NT2/D1 (cell line): ENCODE data around the gene EPHA4.

Source experiments
- YY1 ChIP-seq: IDR thresholded peaks from 2 replicates; pipeline ENCODE4 v1.6.1; 2011; ENCODE audit not compliant: insufficient read length, insufficient read depth
- ZNF274 ChIP-seq: IDR thresholded peaks from 2 replicates; pipeline ENCODE4 v1.6.1; 2011; ENCODE audit warnings: mild to moderate bottlenecking, low read depth, low read length

GRCh38 chr2:221451862-221452788, 120.0 kb downstream of the EPHA4 start:
- no peak for TF ChIP-seq ZNF274
- TF ChIP-seq YY1 = no peak
